K562 (cell line): ENCODE measurements around the gene NEU3. TPM values are rescaled to one million over a fixed set of nuclear protein-coding genes. Genes with fewer than 3 reads are reported as not detected.

Experiments
- BHLHE40 ChIP-seq: IDR thresholded peaks from 2 replicates; pipeline ENCODE4 v1.6.1; 2011; ENCODE audit warnings: low read length, improper control_type of control experiment
- CBX5 ChIP-seq: IDR thresholded peaks from 2 replicates; pipeline ENCODE4 v1.6.1; 2014; ENCODE audit warnings: low read depth, borderline replicate concordance
- CREB1 ChIP-seq, 2 experiments: sonication (generic) in 1 of 2; formaldehyde crosslinking in 1 of 2; IDR thresholded peaks; 2 replicates each; pipeline versions ENCODE4 v1.6.1 to v1.8.0; 2012 to 2022; ENCODE audit warnings: inconsistent platforms in 1 of 2, mild to moderate bottlenecking in 1 of 2, missing genetic modification reagents in 1 of 2, moderate library complexity in 1 of 2
- GABPA ChIP-seq: fragments of 200-800 bp; sonication (Bioruptor generic); conservative IDR thresholded peaks from 2 replicates; pipeline ENCODE4 v1.6.1; 2016; ENCODE audit warnings: low read depth, missing genetic modification characterization, missing compliant biosample characterization
- GABPB1 ChIP-seq: sonication (generic); formaldehyde crosslinking; IDR thresholded peaks from 2 replicates; pipeline ENCODE4 v1.8.0; 2022; ENCODE audit warnings: mild to moderate bottlenecking, missing genetic modification reagents
- LCOR ChIP-seq: sonication (generic); formaldehyde crosslinking; IDR thresholded peaks from 2 replicates; pipeline ENCODE4 v1.8.0; 2022; ENCODE audit warnings: mild to moderate bottlenecking, missing genetic modification reagents
- NCOA4 ChIP-seq: fragments of 450-650 bp; IDR thresholded peaks from 2 replicates; pipeline ENCODE4 v1.6.1; 2018; ENCODE audit warnings: mild to moderate bottlenecking; ENCODE audit not compliant: partially characterized antibody
- NFE2 ChIP-seq: IDR thresholded peaks from 2 replicates; pipeline ENCODE4 v1.6.1; 2014; ENCODE audit warnings: antibody characterized with exemption, low read depth
- POLR2G ChIP-seq: fragments of 200-400 bp; formaldehyde crosslinking; IDR thresholded peaks from 2 replicates; pipeline ENCODE4 v1.6.1; 2017; ENCODE audit warnings: low read depth, mild to moderate bottlenecking, antibody characterized with exemption, low read length, moderate library complexity
- RBM25 ChIP-seq: fragments of 200-400 bp; formaldehyde crosslinking; IDR thresholded peaks from 2 replicates; pipeline ENCODE4 v1.6.1; 2018; ENCODE audit warnings: low read length, low read depth, moderate library complexity; ENCODE audit not compliant: severe bottlenecking
- SMAD4 ChIP-seq: fragments of 250-450 bp; sonication (Bioruptor Pico); conservative IDR thresholded peaks from 2 replicates; pipeline ENCODE4 v1.8.0; 2021; ENCODE audit warnings: inconsistent platforms, mild to moderate bottlenecking, moderate library complexity
- TCFL5 ChIP-seq: fragments of 250-450 bp; sonication (Bioruptor Pico); conservative IDR thresholded peaks from 2 replicates; pipeline ENCODE4 v1.6.1; 2021; ENCODE audit warnings: mild to moderate bottlenecking, moderate library complexity, matching md5 sums
- ZBTB1 ChIP-seq: sonication (generic); formaldehyde crosslinking; IDR thresholded peaks from 2 replicates; pipeline ENCODE4 v1.8.1; 2023; ENCODE audit warnings: missing genetic modification reagents, low read depth, mild to moderate bottlenecking, borderline replicate concordance
- ZEB2 ChIP-seq: fragments of 450-650 bp; IDR thresholded peaks from 2 replicates; pipeline ENCODE4 v1.6.1; 2016
- ZKSCAN3 ChIP-seq: fragments of 250-450 bp; sonication (Bioruptor Pico); IDR thresholded peaks from 2 replicates; pipeline ENCODE4 v1.4.0; 2020
- ZNF12 ChIP-seq: sonication (generic); formaldehyde crosslinking; IDR thresholded peaks from 2 replicates; pipeline ENCODE4 v1.4.0; 2020; ENCODE audit warnings: mild to moderate bottlenecking, missing genetic modification reagents
- ZNF311 ChIP-seq: fragments of 250-450 bp; sonication (Bioruptor Pico); IDR thresholded peaks from 2 replicates; pipeline ENCODE4 v1.4.0; 2020; ENCODE audit warnings: mild to moderate bottlenecking, moderate library complexity
- ZNF316 ChIP-seq: fragments of 450-650 bp; IDR thresholded peaks from 2 replicates; pipeline ENCODE4 v1.6.1; 2016
- polyA plus RNA-seq, 8 experiments: library from polyadenylated mRNA; depleted of rRNA in 4 of 8; stranded (reverse) in 5 of 8; unstranded in 3 of 8; fragments of >200 nt; fragmentation: Nextera tagmentation in 2 of 8; fragmentation: Illumina TruSeq in 1 of 8; extraction: Ambion mirVana in 2 of 8; extraction: Trizol in 1 of 8; gene quantifications; 2 replicates each; pipeline versions ENCODE4 v1.2.1 to v1.2.3, GENCODE V29; 2011 to 2014; ENCODE audit warnings: inconsistent platforms in 1 of 8, missing spikeins in 1 of 8
- total RNA-seq, 7 experiments: library from RNA; depleted of rRNA in 6 of 7; stranded (reverse); fragments of >200 nt in 6 of 7; fragmentation: Illumina TruSeq in 2 of 7; extraction: Trizol in 2 of 7; gene quantifications; 2 replicates each; pipeline versions ENCODE4 v1.2.1 to v1.2.3, GENCODE V29; 2011 to 2021; ENCODE audit warnings: low replicate concordance in 1 of 7
- TF ChIP-seq, protein P1 (sequence below), 2 experiments: fragments of 450-650 bp; IDR thresholded peaks; 2 replicates each; pipeline ENCODE4 v1.6.1; 2016
- TF ChIP-seq, protein P2 (sequence below): fragments of 250-450 bp; sonication (Bioruptor Pico); IDR thresholded peaks from 2 replicates; pipeline ENCODE4 v1.4.0; 2020; ENCODE audit warnings: mild to moderate bottlenecking, moderate library complexity
- TF ChIP-seq, protein P3 (sequence below): sonication (generic); formaldehyde crosslinking; IDR thresholded peaks from 2 replicates; pipeline ENCODE4 v1.8.0; 2022; ENCODE audit warnings: mild to moderate bottlenecking, missing genetic modification reagents
- TF ChIP-seq, protein P4 (sequence below): fragments of 450-650 bp; IDR thresholded peaks from 2 replicates; pipeline ENCODE4 v1.6.1; 2016; ENCODE audit warnings: low read depth, mild to moderate bottlenecking, moderate library complexity

NEU3 gene
- total and polyA plus RNA-seq, 9 of the 15 experiments (the other 6 are each of a cell fraction or from before 2014, with no cell fraction given), result 6.2 to 41.3 (median 31.1) TPM

DNA sequence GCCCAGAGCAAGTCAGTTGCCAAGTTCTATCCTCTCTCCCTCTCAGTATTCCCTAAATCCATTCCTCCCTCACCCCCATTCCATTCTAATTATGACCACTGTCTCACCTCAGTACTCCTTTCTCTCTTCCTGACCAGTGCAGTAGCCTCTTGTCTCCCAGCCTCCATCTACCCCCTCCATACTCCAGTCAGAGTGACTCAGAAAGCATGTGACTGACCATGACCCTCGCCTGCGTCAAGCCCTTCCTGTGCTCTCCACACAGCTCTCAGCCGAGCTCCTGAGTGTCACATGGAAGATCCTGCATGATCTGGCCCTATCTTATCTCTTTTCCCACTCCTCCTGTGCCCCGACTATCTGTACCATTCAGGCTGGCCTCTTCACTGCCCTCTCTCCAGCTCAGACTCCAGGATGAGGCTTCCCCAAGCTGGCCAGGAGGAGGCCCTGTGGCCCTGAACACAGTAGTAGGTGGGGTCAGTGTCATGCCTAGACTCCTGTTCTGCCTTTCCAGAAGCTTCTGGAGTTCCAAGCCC is 42.6 kb downstream of the NEU3 start (continued):
- TF ChIP-seq CBX5 (no peak), NFE2 (peak; percentile 47), ZNF12 (CRISPR knock-in tag) (no peak), SMAD4 (peak; percentile 93), TCFL5 (CRISPR knock-in tag) (no peak; the same call in 1 of the 2 replicates), ZNF316 (no peak; the same call in 1 of the 2 replicates), ZEB2 (peak; percentile 90), RBM25 (no peak), BHLHE40 (peak; percentile 94), ZKSCAN3 (CRISPR knock-in tag) (no peak), ZNF311 (CRISPR knock-in tag) (no peak; the same call in 1 of the 2 replicates), POLR2G (no peak), ZBTB1 (CRISPR knock-in tag) (no peak), LCOR (peak; percentile 89; the same call in 1 of the 2 replicates), GABPB1 (peak; percentile 61; the same call in 1 of the 2 replicates), NCOA4 (no peak), CREB1 (IDR thresholded peaks at IDR 0.05) (peak; percentile 37; the same call in 1 of the 2 replicates), CREB1 (CRISPR knock-in tag; IDR thresholded peaks at IDR 0.05) (peak; percentile 64; the same call in 1 of the 2 replicates), GABPA (peak; percentile 58)
- TF ChIP-seq, protein P1, sequence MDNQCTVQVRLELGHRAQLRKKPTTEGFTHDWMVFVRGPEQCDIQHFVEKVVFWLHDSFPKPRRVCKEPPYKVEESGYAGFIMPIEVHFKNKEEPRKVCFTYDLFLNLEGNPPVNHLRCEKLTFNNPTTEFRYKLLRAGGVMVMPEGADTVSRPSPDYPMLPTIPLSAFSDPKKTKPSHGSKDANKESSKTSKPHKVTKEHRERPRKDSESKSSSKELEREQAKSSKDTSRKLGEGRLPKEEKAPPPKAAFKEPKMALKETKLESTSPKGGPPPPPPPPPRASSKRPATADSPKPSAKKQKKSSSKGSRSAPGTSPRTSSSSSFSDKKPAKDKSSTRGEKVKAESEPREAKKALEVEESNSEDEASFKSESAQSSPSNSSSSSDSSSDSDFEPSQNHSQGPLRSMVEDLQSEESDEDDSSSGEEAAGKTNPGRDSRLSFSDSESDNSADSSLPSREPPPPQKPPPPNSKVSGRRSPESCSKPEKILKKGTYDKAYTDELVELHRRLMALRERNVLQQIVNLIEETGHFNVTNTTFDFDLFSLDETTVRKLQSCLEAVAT (IDR thresholded peaks at IDR 0.05), result peak; percentile 68 to 81; a peak in 3 of 4 replicates
- TF ChIP-seq, protein P2, sequence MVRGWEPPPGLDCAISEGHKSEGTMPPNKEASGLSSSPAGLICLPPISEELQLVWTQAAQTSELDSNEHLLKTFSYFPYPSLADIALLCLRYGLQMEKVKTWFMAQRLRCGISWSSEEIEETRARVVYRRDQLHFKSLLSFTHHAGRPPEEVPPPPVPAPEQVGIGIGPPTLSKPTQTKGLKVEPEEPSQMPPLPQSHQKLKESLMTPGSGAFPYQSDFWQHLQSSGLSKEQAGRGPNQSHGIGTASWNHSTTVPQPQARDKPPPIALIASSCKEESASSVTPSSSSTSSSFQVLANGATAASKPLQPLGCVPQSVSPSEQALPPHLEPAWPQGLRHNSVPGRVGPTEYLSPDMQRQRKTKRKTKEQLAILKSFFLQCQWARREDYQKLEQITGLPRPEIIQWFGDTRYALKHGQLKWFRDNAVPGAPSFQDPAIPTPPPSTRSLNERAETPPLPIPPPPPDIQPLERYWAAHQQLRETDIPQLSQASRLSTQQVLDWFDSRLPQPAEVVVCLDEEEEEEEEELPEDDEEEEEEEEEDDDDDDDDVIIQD (CRISPR knock-in tag), result no peak; the same call in 1 of the 2 replicates
- TF ChIP-seq, protein P3, sequence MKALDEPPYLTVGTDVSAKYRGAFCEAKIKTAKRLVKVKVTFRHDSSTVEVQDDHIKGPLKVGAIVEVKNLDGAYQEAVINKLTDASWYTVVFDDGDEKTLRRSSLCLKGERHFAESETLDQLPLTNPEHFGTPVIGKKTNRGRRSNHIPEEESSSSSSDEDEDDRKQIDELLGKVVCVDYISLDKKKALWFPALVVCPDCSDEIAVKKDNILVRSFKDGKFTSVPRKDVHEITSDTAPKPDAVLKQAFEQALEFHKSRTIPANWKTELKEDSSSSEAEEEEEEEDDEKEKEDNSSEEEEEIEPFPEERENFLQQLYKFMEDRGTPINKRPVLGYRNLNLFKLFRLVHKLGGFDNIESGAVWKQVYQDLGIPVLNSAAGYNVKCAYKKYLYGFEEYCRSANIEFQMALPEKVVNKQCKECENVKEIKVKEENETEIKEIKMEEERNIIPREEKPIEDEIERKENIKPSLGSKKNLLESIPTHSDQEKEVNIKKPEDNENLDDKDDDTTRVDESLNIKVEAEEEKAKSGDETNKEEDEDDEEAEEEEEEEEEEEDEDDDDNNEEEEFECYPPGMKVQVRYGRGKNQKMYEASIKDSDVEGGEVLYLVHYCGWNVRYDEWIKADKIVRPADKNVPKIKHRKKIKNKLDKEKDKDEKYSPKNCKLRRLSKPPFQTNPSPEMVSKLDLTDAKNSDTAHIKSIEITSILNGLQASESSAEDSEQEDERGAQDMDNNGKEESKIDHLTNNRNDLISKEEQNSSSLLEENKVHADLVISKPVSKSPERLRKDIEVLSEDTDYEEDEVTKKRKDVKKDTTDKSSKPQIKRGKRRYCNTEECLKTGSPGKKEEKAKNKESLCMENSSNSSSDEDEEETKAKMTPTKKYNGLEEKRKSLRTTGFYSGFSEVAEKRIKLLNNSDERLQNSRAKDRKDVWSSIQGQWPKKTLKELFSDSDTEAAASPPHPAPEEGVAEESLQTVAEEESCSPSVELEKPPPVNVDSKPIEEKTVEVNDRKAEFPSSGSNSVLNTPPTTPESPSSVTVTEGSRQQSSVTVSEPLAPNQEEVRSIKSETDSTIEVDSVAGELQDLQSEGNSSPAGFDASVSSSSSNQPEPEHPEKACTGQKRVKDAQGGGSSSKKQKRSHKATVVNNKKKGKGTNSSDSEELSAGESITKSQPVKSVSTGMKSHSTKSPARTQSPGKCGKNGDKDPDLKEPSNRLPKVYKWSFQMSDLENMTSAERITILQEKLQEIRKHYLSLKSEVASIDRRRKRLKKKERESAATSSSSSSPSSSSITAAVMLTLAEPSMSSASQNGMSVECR (CRISPR knock-in tag), result no peak
- TF ChIP-seq, protein P4, sequence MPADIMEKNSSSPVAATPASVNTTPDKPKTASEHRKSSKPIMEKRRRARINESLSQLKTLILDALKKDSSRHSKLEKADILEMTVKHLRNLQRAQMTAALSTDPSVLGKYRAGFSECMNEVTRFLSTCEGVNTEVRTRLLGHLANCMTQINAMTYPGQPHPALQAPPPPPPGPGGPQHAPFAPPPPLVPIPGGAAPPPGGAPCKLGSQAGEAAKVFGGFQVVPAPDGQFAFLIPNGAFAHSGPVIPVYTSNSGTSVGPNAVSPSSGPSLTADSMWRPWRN, result no peak; the same call in none of the 2 replicates
